Karpas-422 (cell line): ENCODE measurements around the gene TRPM1. TPM values are rescaled to one million over a fixed set of nuclear protein-coding genes. Genes with fewer than 3 reads are reported as not detected.

ENCODE experiments used
- DNase-seq: peaks from one replicate; pipeline ENCODE4 v3.0.0-alpha.2; 2015
- H2AFZ ChIP-seq: fragments of 200-600 bp; sonication (generic); 2 replicates; pipeline ENCODE4 v1.6.1; 2014; ENCODE audit warnings: antibody characterized with exemption, low read length, mixed read lengths
- H3K27ac ChIP-seq: fragments of 200-600 bp; sonication (generic); 2 replicates; pipeline ENCODE4 v1.5.1; 2014; ENCODE audit warnings: mild to moderate bottlenecking, low read length, moderate library complexity
- H3K27me3 ChIP-seq: fragments of 200-600 bp; sonication (generic); 2 replicates; pipeline ENCODE4 v1.6.1; 2014; ENCODE audit warnings: low read length, mixed read lengths
- H3K36me3 ChIP-seq: fragments of 200-600 bp; sonication (generic); 2 replicates; pipeline ENCODE4 v1.6.1; 2014; ENCODE audit warnings: low read length, mixed read lengths; ENCODE audit not compliant: insufficient read depth
- H3K4me1 ChIP-seq: fragments of 200-600 bp; sonication (generic); 2 replicates; pipeline ENCODE4 v1.6.1; 2014; ENCODE audit warnings: mild to moderate bottlenecking, low read length, mixed read lengths
- H3K4me2 ChIP-seq: fragments of 200-600 bp; sonication (generic); 2 replicates; pipeline ENCODE4 v1.6.1; 2014; ENCODE audit warnings: low read length, low read depth, mild to moderate bottlenecking; ENCODE audit not compliant: poor library complexity, severe bottlenecking
- H3K4me3 ChIP-seq: fragments of 200-600 bp; sonication (generic); 2 replicates; pipeline ENCODE4 v1.5.1; 2014; ENCODE audit warnings: mild to moderate bottlenecking, antibody characterized with exemption, low read length, mixed read lengths
- H3K79me2 ChIP-seq: fragments of 200-600 bp; sonication (generic); 2 replicates; pipeline ENCODE4 v1.6.1; 2014; ENCODE audit warnings: mild to moderate bottlenecking, low read length, mixed read lengths
- H3K9ac ChIP-seq: fragments of 200-600 bp; sonication (generic); 2 replicates; pipeline ENCODE4 v1.6.0; 2014; ENCODE audit warnings: low read length
- H3K9me2 ChIP-seq: fragments of 200-600 bp; sonication (generic), shearing (Covaris generic); replicated peaks from 2 replicates; pipeline ENCODE4 v1.6.0; 2014; ENCODE audit warnings: mild to moderate bottlenecking, low read length, moderate library complexity; ENCODE audit not compliant: insufficient read depth
- H3K9me3 ChIP-seq: fragments of 300-700, 200-600 bp; sonication (generic); 2 replicates; pipeline ENCODE4 v1.6.1; 2014; ENCODE audit warnings: low read length, mixed read lengths
- H4K20me1 ChIP-seq: fragments of 200-600 bp; sonication (generic); 2 replicates; pipeline ENCODE4 v1.6.1; 2014; ENCODE audit warnings: mild to moderate bottlenecking, antibody characterized with exemption, low read length, low read depth; ENCODE audit not compliant: insufficient read depth
- total RNA-seq: library from RNA; depleted of rRNA; stranded (reverse); fragments of >200 nt; shearing (Covaris generic); gene quantifications from 2 replicates; pipeline ENCODE4 v1.2.3, GENCODE V29; 2014; ENCODE audit warnings: low replicate concordance

TRPM1 gene
- total RNA-seq, 1 experiment from 2014 or later = not detected

GRCh38 chr15:31012455-31012854 is 89.1 kb downstream of the TRPM1 start:
- Histone ChIP-seq H3K9me3 (no peaks in the 10 kb centered on the region), H3K9me2 (no peaks in the 10 kb centered on the region), H3K9ac (no peak overlapping the region), H3K4me2 (no peak overlapping the region), H4K20me1 (no peaks in the 10 kb centered on the region), H3K27me3 (peaks cover 2% of the 10 kb centered on the region; the same call in 1 of the 2 replicates), H3K79me2 (no peaks in the 10 kb centered on the region), H2AFZ (no peak overlapping the region), H3K27ac (no peak overlapping the region), H3K4me1 (peaks cover 18% of the 10 kb centered on the region), H3K36me3 (no peaks in the 10 kb centered on the region), H3K4me3 (no peak overlapping the region)
- DNase-seq = no peak

- no peaks in the 10 kb centered on the region for H3K36me3 ChIP-seq
- H3K4me1 ChIP-seq = peaks cover 15% of the 10 kb centered on the region
- peaks cover 2% of the 10 kb centered on the region; the same call in 1 of the 2 replicates for H3K27me3 ChIP-seq
- no peak overlapping the region for H3K27ac ChIP-seq
- no peak overlapping the region for H3K4me2 ChIP-seq
- DNase-seq = no peak
- no peaks in the 10 kb centered on the region for H4K20me1 ChIP-seq
- no peak overlapping the region for H3K4me3 ChIP-seq
- no peaks in the 10 kb centered on the region for H3K9me2 ChIP-seq
- H3K9me3 ChIP-seq = no peaks in the 10 kb centered on the region
- no peak overlapping the region for H2AFZ ChIP-seq
- no peak overlapping the region for H3K9ac ChIP-seq
- no peaks in the 10 kb centered on the region for H3K79me2 ChIP-seq
These were observed 91.5 kb downstream of the TRPM1 start for GRCh38 chr15:31010036-31010435.

DNA sequence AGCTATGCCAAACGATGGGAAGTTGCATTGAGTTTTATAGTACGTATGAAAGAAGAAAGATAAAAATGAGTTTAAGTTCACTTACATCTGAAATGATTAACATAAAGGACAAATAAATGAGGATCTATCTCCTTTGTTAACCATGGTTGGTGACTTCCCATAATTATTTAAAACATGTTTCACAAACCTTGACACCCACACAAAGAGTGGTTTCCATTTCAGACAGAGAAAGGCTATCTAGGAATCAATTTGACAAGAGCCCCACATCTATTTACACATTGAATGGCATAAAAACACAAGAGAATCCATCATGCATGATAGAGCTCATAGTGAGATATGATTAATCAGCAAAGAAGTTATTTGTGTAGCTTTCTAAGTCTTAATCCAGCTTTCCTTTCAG is 95.9 kb downstream of the TRPM1 start:
- Histone ChIP-seq H3K4me3 (no peak overlapping the region), H3K9ac (no peak overlapping the region), H3K27me3 (0 out of 2 replicates have a peak, but pooled peaks cover 2% of the 10 kb centered on the region), H4K20me1 (no peaks in the 10 kb centered on the region), H3K27ac (no peak overlapping the region), H3K9me2 (no peaks in the 10 kb centered on the region), H3K4me1 (peaks cover 14% of the 10 kb centered on the region), H2AFZ (no peak overlapping the region), H3K36me3 (no peaks in the 10 kb centered on the region), H3K9me3 (no peaks in the 10 kb centered on the region), H3K4me2 (no peak overlapping the region), H3K79me2 (no peaks in the 10 kb centered on the region)
- DNase-seq = no peak

GRCh38 chr15:31004220-31004733 is 97.2 kb downstream of the TRPM1 start:
- Histone ChIP-seq H3K27ac (no peak overlapping the region), H4K20me1 (no peaks in the 10 kb centered on the region), H3K27me3 (0 out of 2 replicates have a peak, but pooled peaks cover 2% of the 10 kb centered on the region), H2AFZ (peak overlapping the region; percentile 42; the same call in 1 of the 2 replicates), H3K9ac (peak overlapping the region; percentile 33), H3K36me3 (no peaks in the 10 kb centered on the region), H3K4me2 (peak overlapping the region; percentile 57), H3K4me3 (peak overlapping the region; percentile 35; the same call in 1 of the 2 replicates), H3K79me2 (no peaks in the 10 kb centered on the region), H3K4me1 (peaks cover 14% of the 10 kb centered on the region), H3K9me3 (no peaks in the 10 kb centered on the region), H3K9me2 (no peaks in the 10 kb centered on the region)
- peak; percentile 63 for DNase-seq

GRCh38 chr15:31001702-31002101 is 99.8 kb downstream of the TRPM1 start:
- no peaks in the 10 kb centered on the region for H4K20me1 ChIP-seq
- H3K27ac ChIP-seq = no peak overlapping the region
- H3K36me3 ChIP-seq = no peaks in the 10 kb centered on the region
- H3K9me2 ChIP-seq = no peaks in the 10 kb centered on the region
- H3K79me2 ChIP-seq = no peaks in the 10 kb centered on the region
- no peak overlapping the region for H3K4me3 ChIP-seq
- H2AFZ ChIP-seq = no peak overlapping the region
- no peak overlapping the region for H3K9ac ChIP-seq
- H3K9me3 ChIP-seq = no peaks in the 10 kb centered on the region
- H3K4me2 ChIP-seq = no peak overlapping the region
- 0 out of 2 replicates have a peak, but pooled peaks cover 2% of the 10 kb centered on the region for H3K27me3 ChIP-seq
- H3K4me1 ChIP-seq = peaks cover 14% of the 10 kb centered on the region
- no peak for DNase-seq

GRCh38 chr15:30999729-31000128 is 101.8 kb downstream of the TRPM1 start:
- no peak overlapping the region for H3K9ac ChIP-seq
- 0 out of 2 replicates have a peak, but pooled peaks cover 2% of the 10 kb centered on the region for H3K27me3 ChIP-seq
- no peaks in the 10 kb centered on the region for H3K9me3 ChIP-seq
- no peak for DNase-seq
- H3K9me2 ChIP-seq = no peaks in the 10 kb centered on the region
- H4K20me1 ChIP-seq = no peaks in the 10 kb centered on the region
- H3K36me3 ChIP-seq = no peaks in the 10 kb centered on the region
- H3K27ac ChIP-seq = no peak overlapping the region
- no peak overlapping the region for H3K4me3 ChIP-seq
- no peak overlapping the region for H2AFZ ChIP-seq
- no peaks in the 10 kb centered on the region for H3K79me2 ChIP-seq
- H3K4me2 ChIP-seq = no peak overlapping the region
- H3K4me1 ChIP-seq = peaks cover 11% of the 10 kb centered on the region

DNA sequence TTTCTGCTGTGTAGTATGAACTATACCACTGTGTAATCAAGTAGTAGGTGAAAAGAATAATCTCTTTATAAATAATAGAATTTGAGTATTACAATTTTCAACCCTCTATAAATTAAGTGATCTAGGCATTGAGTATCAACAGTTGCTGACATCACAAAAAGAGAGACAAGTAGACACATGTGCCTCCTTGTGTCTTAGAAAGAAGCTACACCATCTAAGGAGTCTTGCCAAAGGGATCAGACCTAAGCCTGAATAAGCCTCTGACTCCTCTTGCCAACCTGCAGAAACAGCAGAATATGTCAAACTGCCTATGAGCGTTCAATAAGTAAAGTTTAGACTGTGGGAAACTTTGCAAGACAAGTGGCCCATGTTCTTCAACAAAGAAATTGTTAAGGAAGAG is 104.3 kb downstream of the TRPM1 start:
- peak; percentile 51 for DNase-seq
- H3K4me3 ChIP-seq = no peak overlapping the region
- H3K4me1 ChIP-seq = peaks cover 5% of the 10 kb centered on the region
- no peak overlapping the region for H2AFZ ChIP-seq
- H3K27ac ChIP-seq = no peak overlapping the region
- H3K9me2 ChIP-seq = no peaks in the 10 kb centered on the region
- H3K9ac ChIP-seq = no peak overlapping the region
- H3K36me3 ChIP-seq = no peaks in the 10 kb centered on the region
- no peaks in the 10 kb centered on the region for H3K79me2 ChIP-seq
- no peaks in the 10 kb centered on the region for H4K20me1 ChIP-seq
- H3K27me3 ChIP-seq = no peaks in the 10 kb centered on the region
- H3K4me2 ChIP-seq = no peak overlapping the region
- no peaks in the 10 kb centered on the region for H3K9me3 ChIP-seq

DNA sequence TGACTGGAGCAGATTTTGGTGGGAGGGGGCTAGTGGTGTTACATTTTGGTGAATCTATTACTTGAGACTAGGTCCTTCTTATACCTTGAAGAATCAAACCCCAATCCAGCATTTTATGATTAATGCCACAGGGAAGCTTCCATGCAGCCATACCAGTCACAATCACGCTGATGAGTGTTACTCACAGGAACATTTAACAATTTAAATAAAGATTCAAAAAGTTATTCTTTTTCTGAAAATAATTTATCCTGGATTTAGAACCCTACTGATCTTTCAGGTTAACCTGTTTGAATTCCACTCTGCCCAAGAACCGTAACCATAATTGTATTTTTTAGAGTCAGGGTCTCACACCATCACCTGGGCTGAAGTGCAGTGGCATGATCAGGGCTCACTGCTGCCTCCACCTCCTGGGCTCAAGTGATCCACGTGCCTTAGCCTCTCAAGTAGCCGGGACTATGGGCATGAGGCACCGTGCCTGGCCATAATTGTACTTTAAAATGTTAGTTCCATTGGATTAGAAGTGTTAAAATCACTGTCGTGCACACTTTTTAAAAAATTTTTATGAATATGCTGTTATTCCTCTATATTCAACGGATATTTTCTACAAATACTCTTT is 109.2 kb downstream of the TRPM1 start:
- peaks cover 28% of the 10 kb centered on the region for H3K79me2 ChIP-seq
- H3K36me3 ChIP-seq = no peaks in the 10 kb centered on the region
- DNase-seq = peak; percentile 43
- peak overlapping the region; percentile 90 for H3K4me2 ChIP-seq
- H3K9me2 ChIP-seq = no peaks in the 10 kb centered on the region
- peak overlapping the region; percentile 85 for H3K9ac ChIP-seq
- H3K4me3 ChIP-seq = peak overlapping the region; percentile 84
- no peaks in the 10 kb centered on the region for H4K20me1 ChIP-seq
- H3K4me1 ChIP-seq = peaks cover 15% of the 10 kb centered on the region
- H3K27ac ChIP-seq = no peak overlapping the region
- H3K27me3 ChIP-seq = no peaks in the 10 kb centered on the region
- H3K9me3 ChIP-seq = no peaks in the 10 kb centered on the region
- peak overlapping the region; percentile 92 for H2AFZ ChIP-seq
